WERI-Rb-1 (cell line): ENCODE results near the gene MAML3.

ENCODE experiments used
- DNase-seq: peaks from one replicate; pipeline ENCODE4 v3.0.0-alpha.2; 2020
- H3K27ac ChIP-seq: fragments of 250-450 bp; sonication (Bioruptor Pico); 2 replicates; pipeline ENCODE4 v1.5.1; 2020; ENCODE audit warnings: mild to moderate bottlenecking, moderate library complexity
- H3K27me3 ChIP-seq: fragments of 250-450 bp; sonication (Bioruptor Pico); 2 replicates; pipeline ENCODE4 v1.5.1; 2021; ENCODE audit warnings: mild to moderate bottlenecking, low read depth, moderate library complexity; ENCODE audit not compliant: insufficient read depth, severe bottlenecking
- H3K36me3 ChIP-seq: fragments of 250-450 bp; sonication (Bioruptor Pico); 2 replicates; pipeline ENCODE4 v1.5.1; 2020; ENCODE audit warnings: mild to moderate bottlenecking, moderate library complexity
- H3K4me3 ChIP-seq: 2 replicates; pipeline ENCODE4 v1.5.1; 2011; ENCODE audit warnings: low read depth, mild to moderate bottlenecking, control low read depth, low read length
- H3K9me3 ChIP-seq: fragments of 250-450 bp; sonication (Bioruptor Pico); 2 replicates; pipeline ENCODE4 v1.5.1; 2021; ENCODE audit warnings: mild to moderate bottlenecking, moderate library complexity; ENCODE audit not compliant: severe bottlenecking
- TF ChIP-seq, protein P1 (sequence below): IDR thresholded peaks from 2 replicates; pipeline ENCODE4 v1.5.1; 2011; ENCODE audit warnings: low read depth, mild to moderate bottlenecking, control low read depth, inconsistent platforms, low read length

The MAML3 gene

DNA sequence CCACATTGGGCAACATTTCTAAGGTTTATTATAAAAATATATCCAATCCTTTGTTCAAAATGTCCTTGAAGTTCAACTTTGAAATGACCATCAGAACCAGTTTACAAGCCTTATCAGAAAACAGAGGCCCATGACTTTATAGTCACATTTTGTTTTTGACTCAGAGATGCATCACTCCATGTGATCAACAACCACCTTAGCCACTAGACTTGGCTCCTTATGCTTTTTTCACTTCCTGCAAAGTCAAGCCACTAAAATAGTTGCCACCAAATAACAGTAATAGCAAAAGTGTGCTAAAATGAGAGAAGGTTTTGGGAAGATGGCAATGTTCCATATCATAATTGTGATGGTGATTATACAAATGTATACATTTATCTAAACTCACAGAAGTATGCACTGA lies 181.7 kb downstream of the MAML3 start:
- no peaks in the 10 kb centered on the region for H3K27me3 ChIP-seq
- TF ChIP-seq, protein P1, sequence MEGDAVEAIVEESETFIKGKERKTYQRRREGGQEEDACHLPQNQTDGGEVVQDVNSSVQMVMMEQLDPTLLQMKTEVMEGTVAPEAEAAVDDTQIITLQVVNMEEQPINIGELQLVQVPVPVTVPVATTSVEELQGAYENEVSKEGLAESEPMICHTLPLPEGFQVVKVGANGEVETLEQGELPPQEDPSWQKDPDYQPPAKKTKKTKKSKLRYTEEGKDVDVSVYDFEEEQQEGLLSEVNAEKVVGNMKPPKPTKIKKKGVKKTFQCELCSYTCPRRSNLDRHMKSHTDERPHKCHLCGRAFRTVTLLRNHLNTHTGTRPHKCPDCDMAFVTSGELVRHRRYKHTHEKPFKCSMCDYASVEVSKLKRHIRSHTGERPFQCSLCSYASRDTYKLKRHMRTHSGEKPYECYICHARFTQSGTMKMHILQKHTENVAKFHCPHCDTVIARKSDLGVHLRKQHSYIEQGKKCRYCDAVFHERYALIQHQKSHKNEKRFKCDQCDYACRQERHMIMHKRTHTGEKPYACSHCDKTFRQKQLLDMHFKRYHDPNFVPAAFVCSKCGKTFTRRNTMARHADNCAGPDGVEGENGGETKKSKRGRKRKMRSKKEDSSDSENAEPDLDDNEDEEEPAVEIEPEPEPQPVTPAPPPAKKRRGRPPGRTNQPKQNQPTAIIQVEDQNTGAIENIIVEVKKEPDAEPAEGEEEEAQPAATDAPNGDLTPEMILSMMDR = no peak
- H3K4me3 ChIP-seq = no peak overlapping the region
- no peaks in the 10 kb centered on the region for H3K36me3 ChIP-seq
- H3K27ac ChIP-seq = no peak overlapping the region
- no peak for DNase-seq
- no peaks in the 10 kb centered on the region for H3K9me3 ChIP-seq

DNA sequence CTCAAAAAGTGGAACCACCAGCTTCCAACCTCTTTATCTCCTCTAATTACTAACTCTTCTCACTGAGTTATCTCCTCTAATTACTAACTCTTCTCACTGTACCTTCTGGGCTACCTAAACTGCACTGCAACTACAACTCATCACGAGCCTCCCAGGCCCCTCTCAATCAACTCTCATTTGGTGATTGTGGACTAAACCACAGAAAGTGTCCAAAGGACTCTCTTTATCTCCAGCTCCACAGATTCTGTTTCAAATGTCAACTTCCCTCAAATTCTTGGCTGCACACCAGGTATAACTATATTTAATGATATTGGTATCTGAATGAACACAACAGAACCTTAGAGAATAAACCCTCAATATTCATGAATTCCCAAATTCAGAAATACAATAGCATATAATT lies 182.9 kb downstream of the MAML3 start:
- TF ChIP-seq, protein P1 = no peak
- no peak overlapping the region for H3K4me3 ChIP-seq
- no peaks in the 10 kb centered on the region for H3K27me3 ChIP-seq
- H3K36me3 ChIP-seq = no peaks in the 10 kb centered on the region
- H3K9me3 ChIP-seq = no peaks in the 10 kb centered on the region
- peak overlapping the region; percentile 76 for H3K27ac ChIP-seq
- no peak for DNase-seq

DNA sequence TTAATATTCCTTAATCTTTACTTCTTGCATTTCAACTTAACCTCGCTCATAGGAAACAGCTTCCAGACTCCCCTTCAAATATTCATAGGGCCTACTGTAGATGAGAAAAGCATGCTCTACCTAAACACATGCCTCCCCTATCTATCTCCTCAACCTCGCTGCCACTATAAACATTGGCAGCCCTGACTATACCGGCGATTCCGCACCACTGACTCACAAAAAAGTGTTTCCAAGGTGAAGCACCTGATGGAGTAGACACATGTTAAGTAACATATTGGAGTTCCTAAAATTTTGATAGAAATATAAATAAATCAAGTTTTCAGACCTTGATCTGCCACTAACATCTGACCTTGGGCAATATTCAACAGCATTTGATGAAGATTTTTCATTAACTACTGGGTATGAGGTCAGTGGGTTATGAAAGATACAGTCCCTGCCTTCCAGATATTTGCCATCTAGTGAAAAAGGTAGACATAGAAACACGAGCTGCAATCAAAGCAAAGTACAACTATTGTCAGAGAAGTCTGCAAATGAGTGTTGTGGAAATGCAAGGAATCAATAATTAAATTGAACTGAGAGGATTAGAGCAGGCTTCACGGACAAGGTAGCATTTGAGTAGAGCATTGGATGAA lies 184.2 kb downstream of the MAML3 start:
- no peaks in the 10 kb centered on the region for H3K36me3 ChIP-seq
- peak overlapping the region; percentile 18 for H3K4me3 ChIP-seq
- no peaks in the 10 kb centered on the region for H3K27me3 ChIP-seq
- TF ChIP-seq, protein P1 = no peak
- no peaks in the 10 kb centered on the region for H3K9me3 ChIP-seq
- no peak for DNase-seq
- peak overlapping the region; percentile 76 for H3K27ac ChIP-seq

DNA sequence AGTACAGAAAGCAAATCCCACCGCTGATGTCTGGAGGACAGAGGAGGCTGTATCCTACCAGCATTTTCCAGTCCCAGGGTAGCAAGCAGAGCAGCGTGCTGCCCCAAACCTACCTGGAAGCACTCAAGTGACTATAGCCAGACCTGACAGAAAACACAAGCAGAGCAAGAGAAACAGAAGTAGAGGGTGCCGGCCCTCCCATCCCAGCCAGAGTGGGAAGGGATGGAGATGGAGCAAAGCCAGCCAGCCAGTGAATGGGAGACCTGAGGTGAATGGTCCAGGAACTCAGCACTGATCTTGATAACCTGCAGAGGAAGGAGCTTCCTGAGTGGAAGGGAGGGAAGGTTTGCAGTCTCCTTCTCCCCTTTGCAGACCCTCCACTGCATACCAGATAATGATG lies 185.2 kb downstream of the MAML3 start:
- TF ChIP-seq, protein P1 = no peak
- Histone ChIP-seq H3K27ac (peak overlapping the region; percentile 76), H3K36me3 (no peaks in the 10 kb centered on the region), H3K9me3 (no peaks in the 10 kb centered on the region), H3K27me3 (no peaks in the 10 kb centered on the region), H3K4me3 (no peak overlapping the region)
- DNase-seq = no peak

DNA sequence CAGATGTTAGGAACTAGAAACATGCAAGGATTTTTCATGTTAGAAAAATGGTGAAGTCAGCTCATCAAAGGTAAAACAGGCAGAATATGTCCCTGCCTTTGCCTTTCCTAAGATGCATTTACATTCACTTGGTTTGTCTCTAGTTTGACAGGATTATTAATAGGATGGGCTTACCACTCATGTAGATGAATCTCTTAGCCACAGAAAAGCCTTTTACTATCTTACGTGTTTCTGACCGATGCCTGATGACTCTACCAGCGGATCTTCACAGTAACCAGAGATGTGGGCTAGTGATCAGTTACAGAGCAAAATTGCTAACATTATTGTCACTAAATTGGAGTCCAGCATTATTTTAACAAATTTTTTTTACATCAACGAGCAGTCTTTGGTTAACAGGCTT lies 187.6 kb downstream of the MAML3 start:
- Histone ChIP-seq H3K9me3 (no peaks in the 10 kb centered on the region), H3K4me3 (no peak overlapping the region), H3K36me3 (no peaks in the 10 kb centered on the region), H3K27ac (peak overlapping the region; percentile 60), H3K27me3 (no peaks in the 10 kb centered on the region)
- TF ChIP-seq, protein P1 = no peak
- DNase-seq = peak; percentile 29

DNA sequence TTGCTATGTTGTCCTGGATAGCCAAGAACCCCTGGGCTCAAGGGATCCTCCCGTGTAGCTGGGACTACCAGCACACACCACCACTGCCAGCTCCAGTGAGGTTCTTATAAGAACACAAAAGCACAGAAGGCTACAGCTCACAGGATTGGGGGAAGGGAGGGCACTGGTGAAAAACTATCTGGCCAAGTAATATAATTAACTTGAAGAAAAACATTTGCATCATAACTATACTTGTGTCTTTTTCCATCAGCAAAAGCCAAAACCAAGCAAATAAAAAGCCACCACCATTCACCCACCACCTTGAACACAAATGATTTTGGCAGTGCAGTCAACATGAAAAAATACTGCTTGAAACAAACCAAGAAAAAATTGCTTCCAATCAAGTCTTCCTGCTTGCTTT lies 188.2 kb downstream of the MAML3 start:
- no peak overlapping the region for H3K4me3 ChIP-seq

More for the DNA sequence above, 188.2 kb downstream of the MAML3 start:
- Histone ChIP-seq H3K36me3 (no peaks in the 10 kb centered on the region), H3K27me3 (no peaks in the 10 kb centered on the region), H3K9me3 (no peaks in the 10 kb centered on the region), H3K27ac (peak overlapping the region; percentile 60)
- TF ChIP-seq, protein P1 = no peak
- DNase-seq = peak; percentile 40
